ENCODE results near the gene HOXA7.

Gene HOXA7

DNA sequence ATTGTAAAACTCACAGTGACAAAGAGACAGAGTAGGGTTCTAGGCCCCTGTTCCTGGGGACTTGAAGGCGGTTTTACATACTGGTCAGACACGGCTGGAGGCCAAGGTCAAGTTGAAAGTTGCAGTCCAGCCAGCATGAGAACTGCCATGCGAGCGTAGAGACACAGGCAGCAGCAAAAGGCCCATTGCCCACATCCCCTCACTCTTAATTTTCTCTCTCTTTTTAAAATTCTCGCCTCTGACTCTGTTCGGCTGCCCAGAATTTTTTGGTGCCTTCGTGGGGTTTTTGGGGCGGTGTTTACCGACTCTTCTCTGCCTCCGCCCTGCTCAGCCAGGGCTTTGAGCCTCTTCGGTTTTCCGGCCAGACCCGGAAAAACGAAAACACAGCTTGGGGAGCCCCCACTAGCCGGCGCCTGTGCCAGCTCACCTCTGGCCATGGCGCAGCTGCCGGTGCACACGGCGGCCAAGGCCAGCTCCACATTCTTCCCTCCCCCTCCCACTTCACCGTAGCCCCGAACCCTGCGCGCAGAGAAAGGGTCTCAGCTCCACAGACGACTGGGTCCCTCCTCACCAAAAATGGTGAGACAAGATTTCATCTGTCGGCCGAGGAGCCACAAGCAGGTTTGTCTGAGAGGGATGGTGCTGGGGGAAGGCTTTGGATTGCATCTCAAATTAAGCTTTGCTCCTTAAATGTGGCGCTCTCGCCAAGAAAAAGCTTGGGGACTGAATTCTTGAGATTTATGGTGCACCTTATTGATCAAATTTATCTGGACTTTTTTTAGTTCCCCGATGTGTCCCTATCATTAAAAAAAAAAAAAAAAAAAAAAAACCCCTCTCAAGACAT, 45.8 kb upstream of the HOXA7 start:
- Histone ChIP-seq H3K4me3 (no peak overlapping the region), H3K27ac (no peak overlapping the region)
- TF ChIP-seq CTCF (IDR thresholded peaks at IDR 0.05), result no peak
- DNase-seq (ENCODE audit: low spot score), result no peak

DNA sequence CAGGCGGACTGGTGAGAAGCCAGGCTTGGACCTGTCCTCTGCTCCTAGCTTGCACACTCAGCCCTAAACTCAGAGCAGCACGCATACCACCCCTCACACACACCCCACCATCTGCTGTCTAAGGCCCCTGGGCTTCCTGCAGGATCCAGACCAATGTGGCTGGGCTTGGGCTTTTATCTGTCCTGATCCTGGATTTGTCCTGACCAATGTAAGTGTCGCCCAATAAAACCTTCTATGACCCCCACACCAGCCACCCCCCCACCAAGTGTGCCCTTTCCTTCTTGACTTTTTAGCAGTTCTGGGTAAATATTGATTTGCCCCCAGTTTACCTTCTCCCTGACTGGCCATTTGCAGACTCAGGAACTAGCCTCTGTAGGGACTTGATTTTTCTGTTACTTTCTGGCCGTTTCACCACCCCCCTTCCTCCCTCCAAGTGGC, 45.1 kb upstream of the HOXA7 start:
- H3K4me3 ChIP-seq, result peak overlapping the region; percentile 65
- no peak for TF ChIP-seq CTCF (IDR thresholded peaks at IDR 0.05)
- H3K27ac ChIP-seq, result no peak overlapping the region
- DNase-seq (ENCODE audit: low spot score), result no peak

- TF ChIP-seq CTCF (IDR thresholded peaks at IDR 0.05), result no peak
- no peak for DNase-seq (ENCODE audit: low spot score)
- H3K27ac ChIP-seq, result no peak overlapping the region
- H3K4me3 ChIP-seq, result peak overlapping the region; percentile 65
Observed at GRCh38 chr7:27200761-27201579, 44.5 kb upstream of the HOXA7 start.

- Histone ChIP-seq H3K4me3 (peak within 1 kb of the TSS; percentile 65), H3K27ac (no peak within 1 kb of the TSS)
- TF ChIP-seq CTCF (IDR thresholded peaks at IDR 0.05), result no peak
- DNase-seq (ENCODE audit: low spot score), result peak; percentile 62
Observed at GRCh38 chr7:27199849-27200760, 43.6 kb upstream of the HOXA7 start, which contains the start of gene HOXA13. TSS of gene HOXA13 (minus strand) at chr7:27200091. CDS start at chr7:27200077, 14 bp downstream.

- no peak for TF ChIP-seq CTCF (IDR thresholded peaks at IDR 0.05)
- H3K27ac ChIP-seq, result no peak overlapping the region
- DNase-seq (ENCODE audit: low spot score), result peak; percentile 66
- H3K4me3 ChIP-seq, result peak overlapping the region; percentile 65
Observed at GRCh38 chr7:27198871-27199801, 42.7 kb upstream of the HOXA7 start.

Data from coronary artery (tissue), 2 donors.